Measurements from ENCODE around the gene CDC123.

DNA sequence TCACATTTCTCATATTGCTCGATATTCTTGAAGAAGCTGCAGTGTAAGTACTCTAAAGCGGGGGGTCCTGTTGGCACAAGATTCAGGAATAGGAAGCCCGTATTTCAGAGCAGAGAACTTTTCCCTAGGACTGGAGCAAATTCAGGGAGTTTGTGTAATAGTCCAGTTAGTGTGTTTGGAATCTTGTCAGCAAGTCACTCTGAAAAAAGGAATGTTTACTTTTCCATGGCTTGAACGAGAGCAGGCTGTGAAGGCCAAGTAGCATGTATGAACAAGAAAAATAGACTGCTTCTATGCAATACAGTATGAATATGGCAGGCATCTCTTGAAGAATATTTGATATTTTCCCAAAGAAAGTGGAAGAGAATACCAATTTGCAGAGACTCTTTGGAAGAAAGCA lies 39.8 kb downstream of the CDC123 start:
- TF ChIP-seq ZFP30 (CRISPR knock-in tag; IDR thresholded peaks at IDR 0.05), result no peak
- TF ChIP-seq RARB (CRISPR knock-in tag; IDR thresholded peaks at IDR 0.05), result no peak
- TF ChIP-seq ESRRG (CRISPR knock-in tag; IDR thresholded peaks at IDR 0.05), result no peak
- no peak for TF ChIP-seq ZFP3 (CRISPR knock-in tag; IDR thresholded peaks at IDR 0.05)
- TF ChIP-seq ARNTL (CRISPR knock-in tag; IDR thresholded peaks at IDR 0.05; ENCODE audit: borderline replicate concordance, low read depth), result no peak

Data from SK-N-SH treated with all-trans-retinoic acid at 6 μM for 48 hours (cell line).